GM12875 (cell line): Measurements from ENCODE around the gene SLC6A7.
A peak's percentile ranks its signal among the peaks of the same experiment; 100 is the strongest.

Experiments used
- H3K4me3 ChIP-seq: one replicate; pipeline ENCODE4 v1.5.1; 2011; ENCODE audit warnings: low read depth, low read length, control low read depth
- CTCF ChIP-seq: IDR thresholded peaks from 2 replicates; pipeline ENCODE4 v1.5.1; 2011; ENCODE audit warnings: low read depth, mild to moderate bottlenecking, control low read depth, inconsistent platforms, low read length, moderate library complexity, borderline replicate concordance; ENCODE audit not compliant: insufficient read depth

SLC6A7 gene

GRCh38 chr5:150166650-150167511 lies 23.0 kb upstream of the SLC6A7 start, which contains the start of gene CDX1:
Gene CDX1 (plus strand): TSS chr5:150166778. CDS start chr5:150166877, 99 bp downstream.
- no peak for TF ChIP-seq CTCF
- H3K4me3 ChIP-seq: no peak within 1 kb of the TSS

GRCh38 chr5:150167512-150167850 lies 22.4 kb upstream of the SLC6A7 start:
- TF ChIP-seq CTCF: no peak
- H3K4me3 ChIP-seq: no peak overlapping the region

GRCh38 chr5:150167908-150168307 lies 22.0 kb upstream of the SLC6A7 start:
- no peak overlapping the region for H3K4me3 ChIP-seq

GRCh38 chr5:150168864-150169263 lies 21.0 kb upstream of the SLC6A7 start:
- TF ChIP-seq CTCF: no peak
- no peak overlapping the region for H3K4me3 ChIP-seq

More at GRCh38 chr5:150167908-150168307, 22.0 kb upstream of the SLC6A7 start:
- 0 out of 2 replicates have a peak, but pooled peaks have one; percentile 22 for TF ChIP-seq CTCF

GRCh38 chr5:150172145-150172544 lies 17.7 kb upstream of the SLC6A7 start:
- no peak for TF ChIP-seq CTCF
- H3K4me3 ChIP-seq: no peak overlapping the region

- TF ChIP-seq CTCF: no peak
- no peak overlapping the region for H3K4me3 ChIP-seq
These were observed 17.3 kb upstream of the SLC6A7 start for GRCh38 chr5:150172556-150172955.

- H3K4me3 ChIP-seq: no peak overlapping the region
- TF ChIP-seq CTCF: no peak
These were observed 16.7 kb upstream of the SLC6A7 start for GRCh38 chr5:150173161-150173560.
